HG02970 (cell line): ENCODE measurements around the gene FRMD4A.
"Not testable (repeated sequence)": the region's sequence is repeated elsewhere in the genome, so short reads cannot be mapped to it uniquely, and the experiment has no call there.

Experiments used
- ATAC-seq: cut with Tn5 transposase; IDR thresholded peaks from one replicate; pipeline ENCODE4 v1.9.1; 2021; ENCODE audit warnings: mild to moderate bottlenecking, moderate library complexity, moderate number of reproducible peaks; ENCODE audit not compliant: unreplicated experiment, low FRiP score

Gene FRMD4A

GRCh38 chr10:14067638-14068037 is 263.1 kb downstream of the FRMD4A start:
- not testable (repeated sequence) for ATAC-seq

GRCh38 chr10:14066106-14066505 is 264.6 kb downstream of the FRMD4A start:
- ATAC-seq = no peak

GRCh38 chr10:14063531-14064285 is 267.0 kb downstream of the FRMD4A start:
- no peak for ATAC-seq

GRCh38 chr10:14062528-14063260 is 268.0 kb downstream of the FRMD4A start:
- no peak for ATAC-seq

- ATAC-seq = no peak
These were observed 270.2 kb downstream of the FRMD4A start for GRCh38 chr10:14060320-14061070.

- no peak for ATAC-seq
These were observed 274.0 kb downstream of the FRMD4A start for GRCh38 chr10:14056610-14057332.

- no peak for ATAC-seq
These were observed 277.8 kb downstream of the FRMD4A start for GRCh38 chr10:14052931-14053330.

GRCh38 chr10:14050598-14050997 is 280.1 kb downstream of the FRMD4A start:
- ATAC-seq = no peak

GRCh38 chr10:14048930-14049613 is 281.7 kb downstream of the FRMD4A start:
- no peak for ATAC-seq

- no peak for ATAC-seq
These were observed 283.3 kb downstream of the FRMD4A start for GRCh38 chr10:14047431-14047830.

- not testable (repeated sequence) for ATAC-seq
These were observed 288.7 kb downstream of the FRMD4A start for GRCh38 chr10:14042051-14042450.

- no peak for ATAC-seq
These were observed 289.7 kb downstream of the FRMD4A start for GRCh38 chr10:14040787-14041631.

- ATAC-seq = no peak
These were observed 290.6 kb downstream of the FRMD4A start for GRCh38 chr10:14039968-14040668.

- no peak for ATAC-seq
These were observed 294.5 kb downstream of the FRMD4A start for GRCh38 chr10:14036233-14036632.

- ATAC-seq = no peak
These were observed 295.2 kb downstream of the FRMD4A start for GRCh38 chr10:14035506-14035905.

GRCh38 chr10:14032406-14032998 is 298.2 kb downstream of the FRMD4A start:
- ATAC-seq = no peak

GRCh38 chr10:14026325-14026724 is 304.4 kb downstream of the FRMD4A start:
- no peak for ATAC-seq
